Naive thymus-derived CD4-positive, alpha-beta T cell (primary cell): ENCODE results near the gene RNF38. TPM values are rescaled to one million over a fixed set of nuclear protein-coding genes. Genes with fewer than 3 reads are reported as not detected.

Experiments
- ATAC-seq: fragments of 150-1000 bp; cut with Tn5 transposase; 2 replicates; pipeline ENCODE4 v1.10.0; 2021; ENCODE audit warnings: mild to moderate bottlenecking, moderate library complexity
- CTCF ChIA-PET: fragments of 350-600 bp; sonication (Branson Sonifier 250); formaldehyde crosslinking; loops from one replicate; lab custom pipeline; 2021; ENCODE audit warnings: antibody characterized with exemption; lab: Charles Lee
- POLR2A ChIA-PET: fragments of 350-600 bp; sonication (Branson Sonifier 250); formaldehyde crosslinking; loops from one replicate; lab custom pipeline; 2021; ENCODE audit warnings: antibody characterized with exemption, inconsistent platforms; lab: Charles Lee
- DNase-seq, 9 donors: peaks; one replicate each; pipeline versions ENCODE4 v3.0.0 to v3.0.0-alpha.2; 2020 to 2022; ENCODE audit warnings: mixed read lengths in 1 of 9
- H3K27ac ChIP-seq: one replicate; pipeline ENCODE4 v1.7.0; 2013; ENCODE audit warnings: mild to moderate bottlenecking, low read depth, low read length, moderate library complexity
- H3K27me3 ChIP-seq, 2 donors: one replicate each; pipeline ENCODE4 v1.7.0; 2013; ENCODE audit warnings: low read length in 2 of 2, mild to moderate bottlenecking in 2 of 2, moderate library complexity in 2 of 2; ENCODE audit not compliant: control insufficient read depth in 2 of 2, insufficient read depth in 2 of 2
- H3K36me3 ChIP-seq, 3 experiments: 1 replicate in 2 of 3; 2 replicates in 1 of 3; pipeline ENCODE4 v1.7.0; 2013; ENCODE audit warnings: low read length in 3 of 3, mild to moderate bottlenecking in 3 of 3, moderate library complexity in 1 of 3; ENCODE audit not compliant: insufficient read depth in 3 of 3, control insufficient read depth in 2 of 3
- H3K4me1 ChIP-seq, 2 donors: one replicate each; pipeline ENCODE4 v1.7.0; 2013; ENCODE audit warnings: low read length in 2 of 2, mild to moderate bottlenecking in 2 of 2, moderate library complexity in 1 of 2; ENCODE audit not compliant: control insufficient read depth in 2 of 2, insufficient read depth in 2 of 2
- H3K4me3 ChIP-seq: 2 replicates; pipeline ENCODE4 v1.7.0; 2013; ENCODE audit warnings: mild to moderate bottlenecking, low read length
- H3K9me3 ChIP-seq, 3 experiments: 1 replicate in 2 of 3; 2 replicates in 1 of 3; pipeline ENCODE4 v1.7.0; 2013; ENCODE audit warnings: low read length in 3 of 3; ENCODE audit not compliant: control insufficient read depth in 2 of 3
- H3K27ac Mint-ChIP-seq, 9 donors: one replicate each; pipeline ENCODE4 v1.8.0; 2020 to 2022; ENCODE audit warnings: mixed read lengths in 9 of 9, mild to moderate bottlenecking in 8 of 9, moderate library complexity in 5 of 9, inconsistent platforms in 2 of 9
- H3K27me3 Mint-ChIP-seq, 5 donors: one replicate each; pipeline ENCODE4 v1.8.0; 2021 to 2022; ENCODE audit warnings: mixed read lengths in 5 of 5, mild to moderate bottlenecking in 1 of 5
- H3K36me3 Mint-ChIP-seq, 5 donors: one replicate each; pipeline ENCODE4 v1.8.0; 2020 to 2022; ENCODE audit warnings: mixed read lengths in 5 of 5, mild to moderate bottlenecking in 3 of 5, inconsistent platforms in 1 of 5
- H3K4me1 Mint-ChIP-seq, 7 donors: one replicate each; pipeline ENCODE4 v1.8.0; 2020 to 2022; ENCODE audit warnings: mixed read lengths in 7 of 7, mild to moderate bottlenecking in 3 of 7, inconsistent platforms in 1 of 7
- H3K4me3 Mint-ChIP-seq, 10 donors: one replicate each; pipeline ENCODE4 v1.8.0; 2020 to 2022; ENCODE audit warnings: mild to moderate bottlenecking in 10 of 10, mixed read lengths in 10 of 10, moderate library complexity in 6 of 10, inconsistent platforms in 2 of 10
- H3K9me3 Mint-ChIP-seq, 11 donors: one replicate each; pipeline ENCODE4 v1.8.0; 2020 to 2022; ENCODE audit warnings: mixed read lengths in 11 of 11, mild to moderate bottlenecking in 4 of 11, inconsistent platforms in 1 of 11, moderate library complexity in 1 of 11
- intact Hi-C, 2 donors: fragments of 100-400 bp; cut with micrococcal nuclease; formaldehyde crosslinking; loops; one replicate each; pipeline ENCODE4 v1.15.1; 2023
- polyA plus RNA-seq, 2 donors: library from polyadenylated mRNA; unstranded; fragments of 300-500 nt; fragmentation: Illumina TruSeq; gene quantifications; one replicate each; pipeline ENCODE4 v1.2.3, GENCODE V29; 2021
- total RNA-seq, 6 experiments: library from RNA in 5 of 6; stranded (reverse) in 5 of 6; gene quantifications; 1 replicate in 5 of 6; 2 replicates in 1 of 6; pipeline ENCODE4 v1.2.3 and lab custom pipeline; 2021 to 2026

Gene RNF38
- total and polyA plus RNA-seq, 7 experiments from 2014 or later = 16.8 to 88.2 (median 69.3) TPM

GRCh38 chr9:36337002-36337401, 63.1 kb downstream of the RNF38 start:
- Histone ChIP-seq H3K27ac (no peak overlapping the region), H3K27me3 (no peaks in the 10 kb centered on the region), H3K36me3 (peaks cover 14 to 52% (median 23%) of the 10 kb centered on the region in 3 experiments), H3K9me3 (no peaks in the 10 kb centered on the region), H3K4me3 (no peak overlapping the region), H3K4me1 (no peaks in the 10 kb centered on the region)
- Mint-ChIP-seq H3K27ac (peak overlapping the region in 3 of 9 donors; percentile 2 to 78 (median 12)), H3K4me3 (no peak overlapping the region), H3K4me1 (peaks cover 0 to 7% (median 0%) of the 10 kb centered on the region in 7 donors), H3K27me3 (no peaks in the 10 kb centered on the region), H3K9me3 (no peaks in the 10 kb centered on the region), H3K36me3 (peaks cover 10 to 45% (median 23%) of the 10 kb centered on the region in 5 donors)
- CTCF ChIA-PET = no interaction called here
- POLR2A ChIA-PET = no interaction called here
- ATAC-seq (no peak), DNase-seq (no peak)
- intact Hi-C loops = no loop called here

DNA sequence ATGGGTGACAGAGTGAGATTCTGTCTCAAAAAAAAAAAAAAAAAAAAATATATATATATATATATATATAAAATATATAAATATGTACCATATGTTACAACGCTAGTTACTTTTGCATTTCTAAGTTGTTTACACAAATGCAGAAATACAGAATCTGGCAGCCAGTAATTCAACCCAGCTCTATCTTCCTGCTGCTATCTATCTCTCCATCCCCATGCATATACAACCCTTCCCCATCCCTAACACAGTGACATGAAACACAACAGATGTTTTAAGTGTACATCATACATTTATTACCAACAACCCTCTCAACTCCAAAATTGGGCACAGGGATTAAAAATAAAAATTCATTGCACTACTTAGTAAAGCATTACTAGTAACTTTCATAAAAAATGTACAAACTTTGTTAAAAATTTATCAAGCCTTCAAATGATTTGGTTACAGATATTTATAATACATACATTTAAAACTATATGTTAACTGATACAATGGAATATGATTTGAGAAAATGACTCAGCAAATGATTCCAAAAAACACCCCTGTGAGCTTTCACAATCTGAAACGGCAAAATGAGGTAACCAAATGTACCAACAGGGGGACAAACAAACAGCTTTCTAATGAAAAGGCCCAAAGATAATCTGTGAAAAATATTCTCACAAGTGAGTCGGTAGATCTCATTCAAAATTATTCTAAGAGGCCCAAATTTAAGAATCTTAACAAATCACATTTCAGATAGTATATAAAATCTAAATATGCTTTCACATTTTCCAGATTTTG, 63.8 kb downstream of the RNF38 start:
- Mint-ChIP-seq H3K36me3 (peaks cover 10 to 43% (median 20%) of the 10 kb centered on the region in 5 donors), H3K27ac (no peak overlapping the region), H3K9me3 (no peaks in the 10 kb centered on the region), H3K4me3 (no peak overlapping the region), H3K4me1 (peaks cover 0 to 5% (median 0%) of the 10 kb centered on the region in 7 donors), H3K27me3 (no peaks in the 10 kb centered on the region)
- Histone ChIP-seq H3K4me3 (no peak overlapping the region), H3K9me3 (no peaks in the 10 kb centered on the region), H3K27me3 (no peaks in the 10 kb centered on the region), H3K36me3 (peaks cover 14 to 46% (median 21%) of the 10 kb centered on the region in 3 experiments), H3K4me1 (no peaks in the 10 kb centered on the region), H3K27ac (no peak overlapping the region)
- POLR2A ChIA-PET = no interaction called here
- DNase-seq (no peak), ATAC-seq (no peak)
- intact Hi-C loops = no loop called here
- CTCF ChIA-PET = no interaction called here

- ChIA-PET POLR2A (interaction anchor here (0.6 kb wide), 1 partner anchor 839 kb away, joined by 3 read pairs; no protein-coding TSS in a partner anchor), CTCF (interaction anchor here (0.9 to 1.2 kb wide), 4 partner anchors 18 to 84 kb away, joined by 3 to 9 read pairs (median 4); partner anchors contain the start of gene GNE)
- H3K27me3 Mint-ChIP-seq = no peaks in the 10 kb centered on the region
- H3K27me3 ChIP-seq = no peaks in the 10 kb centered on the region
- no peaks in the 10 kb centered on the region for H3K9me3 ChIP-seq
- H3K9me3 Mint-ChIP-seq = no peaks in the 10 kb centered on the region
- ATAC-seq = no peak
- peak overlapping the region in 3 of 9 donors; percentile 34 to 55 (median 49) for H3K27ac Mint-ChIP-seq
- no peak overlapping the region for H3K4me3 Mint-ChIP-seq
- intact Hi-C loops = no loop called here
- DNase-seq = no peak
- H3K36me3 ChIP-seq = peaks cover 0 to 7% (median 2%) of the 10 kb centered on the region in 3 experiments
- no peak overlapping the region for H3K4me3 ChIP-seq
- H3K36me3 Mint-ChIP-seq = peaks cover 1 to 15% (median 5%) of the 10 kb centered on the region in 5 donors
- peaks cover 0 to 16% (median 4%) of the 10 kb centered on the region in 7 donors for H3K4me1 Mint-ChIP-seq
- H3K27ac ChIP-seq = no peak overlapping the region
- no peaks in the 10 kb centered on the region for H3K4me1 ChIP-seq
Measured at GRCh38 chr9:36332006-36332405, 68.1 kb downstream of the RNF38 start.

GRCh38 chr9:36328798-36329411, 71.2 kb downstream of the RNF38 start:
- H3K4me1 Mint-ChIP-seq = peaks cover 0 to 16% (median 4%) of the 10 kb centered on the region in 7 donors

GRCh38 chr9:36325081-36325828, 74.8 kb downstream of the RNF38 start:
- Mint-ChIP-seq H3K4me3 (no peak overlapping the region), H3K27me3 (no peaks in the 10 kb centered on the region), H3K4me1 (peaks cover 0 to 16% (median 4%) of the 10 kb centered on the region in 7 donors), H3K27ac (no peak overlapping the region), H3K36me3 (no peaks in the 10 kb centered on the region), H3K9me3 (peaks cover 0 to 5% (median 0%) of the 10 kb centered on the region in 11 donors)
- Histone ChIP-seq H3K27ac (no peak overlapping the region), H3K36me3 (no peaks in the 10 kb centered on the region), H3K9me3 (no peaks in the 10 kb centered on the region), H3K27me3 (no peaks in the 10 kb centered on the region), H3K4me3 (no peak overlapping the region), H3K4me1 (no peaks in the 10 kb centered on the region)
- intact Hi-C loops = no loop called here
- CTCF ChIA-PET = interaction anchor here (1.1 kb wide), 2 partner anchors 70 to 76 kb away, joined by 3 read pairs; no protein-coding TSS in a partner anchor
- ATAC-seq (no peak), DNase-seq (no peak)
- POLR2A ChIA-PET = no interaction called here

More at GRCh38 chr9:36328798-36329411, 71.2 kb downstream of the RNF38 start:
- CTCF ChIA-PET = interaction anchor here (0.7 to 3.3 kb wide), 11 partner anchors 9 to 170 kb away, joined by 3 to 45 read pairs (median 3); partner anchors contain the start of gene CLTA
- POLR2A ChIA-PET = interaction anchor here (0.7 to 1.0 kb wide), 2 partner anchors 130 to 138 kb away, joined by 3 to 5 read pairs; partner anchors contain the start of gene CLTA
- DNase-seq (peak in 7 of 9 donors; percentile 33 to 70 (median 62)), ATAC-seq (peak; percentile 74)
- intact Hi-C loops = loop anchor here (1.0 kb wide), 3 partner anchors 81 to 226 kb away; partner anchors contain the start of gene CLTA (in 2 of the 2)
- no peak overlapping the region for H3K27ac ChIP-seq
- no peaks in the 10 kb centered on the region for H3K27me3 ChIP-seq
- H3K4me3 ChIP-seq = no peak overlapping the region
- Mint-ChIP-seq H3K27ac (peak overlapping the region in 1 of 9 donors; percentile 36), H3K36me3 (no peaks in the 10 kb centered on the region), H3K9me3 (no peaks in the 10 kb centered on the region), H3K4me3 (no peak overlapping the region), H3K27me3 (no peaks in the 10 kb centered on the region)
- H3K4me1 ChIP-seq = no peaks in the 10 kb centered on the region
- no peaks in the 10 kb centered on the region for H3K36me3 ChIP-seq
- no peaks in the 10 kb centered on the region for H3K9me3 ChIP-seq

DNA sequence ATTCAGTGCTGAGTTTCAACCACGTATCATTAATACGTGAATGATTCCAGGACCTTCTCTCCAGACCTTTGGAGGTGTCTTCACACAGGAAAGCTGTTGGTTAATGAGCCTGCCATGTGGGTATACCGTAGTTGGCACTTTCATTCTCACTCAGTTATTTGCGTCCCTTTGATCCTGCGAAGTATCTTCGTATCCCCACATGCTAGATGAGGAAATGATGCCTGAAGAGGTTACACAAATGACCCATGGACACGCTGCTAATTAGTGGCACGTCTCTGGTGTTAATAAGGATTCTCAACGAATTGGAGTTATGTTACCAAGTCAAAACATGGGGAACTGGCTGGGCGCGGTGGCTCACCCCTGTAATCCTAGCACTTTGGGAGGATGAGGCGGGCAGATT, 76.1 kb downstream of the RNF38 start:
- H3K27me3 Mint-ChIP-seq = peaks cover 0 to under 1% (median 0%) of the 10 kb centered on the region in 5 donors
- Histone ChIP-seq H3K9me3 (no peaks in the 10 kb centered on the region), H3K4me1 (no peaks in the 10 kb centered on the region), H3K4me3 (no peak overlapping the region), H3K27me3 (no peaks in the 10 kb centered on the region), H3K36me3 (no peaks in the 10 kb centered on the region), H3K27ac (no peak overlapping the region)
- H3K27ac Mint-ChIP-seq = no peak overlapping the region
- intact Hi-C loops = no loop called here
- peaks cover 0 to 16% (median 4%) of the 10 kb centered on the region in 7 donors for H3K4me1 Mint-ChIP-seq
- H3K36me3 Mint-ChIP-seq = no peaks in the 10 kb centered on the region
- ATAC-seq = no peak
- ChIA-PET POLR2A (no interaction called here), CTCF (interaction anchor here (0.5 kb wide), 1 partner anchor 18 kb away, joined by 3 read pairs; no protein-coding TSS in a partner anchor)
- DNase-seq = no peak
- H3K4me3 Mint-ChIP-seq = no peak overlapping the region
- H3K9me3 Mint-ChIP-seq = peaks cover 0 to 5% (median 0%) of the 10 kb centered on the region in 11 donors
